HepG2 (cell line): ENCODE data around the gene ZNF546. TPM values are rescaled to one million over a fixed set of nuclear protein-coding genes. Genes with fewer than 3 reads are reported as not detected.

Experiments
- CEBPG ChIP-seq: IDR thresholded peaks from 2 replicates; pipeline ENCODE4 v1.6.1; 2016
- DMAP1 ChIP-seq: IDR thresholded peaks from 2 replicates; pipeline ENCODE4 v1.6.1; 2016
- JARID2 ChIP-seq: sonication (generic); formaldehyde crosslinking; IDR thresholded peaks from 2 replicates; pipeline ENCODE4 v1.8.1; 2023; ENCODE audit warnings: missing genetic modification reagents, inconsistent platforms; ENCODE audit not compliant: insufficient replicate concordance
- MYC ChIP-seq: sonication (generic); formaldehyde crosslinking; IDR thresholded peaks from 2 replicates; pipeline ENCODE4 v1.9.0; 2021; ENCODE audit warnings: missing genetic modification reagents, borderline replicate concordance
- SOX13 ChIP-seq, 3 experiments: fragments of 450-650 bp in 1 of 3; sonication (generic) in 1 of 3; formaldehyde crosslinking in 1 of 3; IDR thresholded peaks in 2 of 3; conservative IDR thresholded peaks in 1 of 3; 2 replicates each; pipeline versions ENCODE4 v1.5.0 to v1.6.1; 2016 to 2020; ENCODE audit warnings: antibody characterized with exemption in 1 of 3, mild to moderate bottlenecking in 1 of 3, missing compliant biosample characterization in 1 of 3, missing genetic modification reagents in 1 of 3, moderate library complexity in 1 of 3
- SOX5 ChIP-seq: IDR thresholded peaks from 2 replicates; pipeline ENCODE4 v1.6.1; 2016; ENCODE audit warnings: borderline replicate concordance
- ZMYM3 ChIP-seq: sonication (generic); formaldehyde crosslinking; IDR thresholded peaks from 2 replicates; pipeline ENCODE4 v1.5.1; 2020; ENCODE audit warnings: mild to moderate bottlenecking, missing genetic modification reagents
- ZNF17 ChIP-seq: sonication (generic); formaldehyde crosslinking; IDR thresholded peaks from 2 replicates; pipeline ENCODE4 v1.5.0; 2020; ENCODE audit warnings: mild to moderate bottlenecking, missing genetic modification reagents
- ZNF30 ChIP-seq: sonication (generic); formaldehyde crosslinking; IDR thresholded peaks from 2 replicates; pipeline ENCODE4 v1.5.0; 2020; ENCODE audit warnings: mild to moderate bottlenecking, missing genetic modification reagents
- ZNF431 ChIP-seq: sonication (generic); formaldehyde crosslinking; IDR thresholded peaks from 2 replicates; pipeline ENCODE4 v1.9.0; 2022; ENCODE audit warnings: missing genetic modification reagents, low read depth, mild to moderate bottlenecking, borderline replicate concordance
- ZNF549 ChIP-seq: sonication (generic); formaldehyde crosslinking; IDR thresholded peaks from 2 replicates; pipeline ENCODE4 v1.5.0; 2020; ENCODE audit warnings: missing genetic modification reagents
- ZNF709 ChIP-seq: sonication (generic); formaldehyde crosslinking; IDR thresholded peaks from 2 replicates; pipeline ENCODE4 v1.5.0; 2020; ENCODE audit warnings: mild to moderate bottlenecking, missing genetic modification reagents
- ZSCAN20 ChIP-seq: sonication (generic); formaldehyde crosslinking; IDR thresholded peaks from 2 replicates; pipeline ENCODE4 v1.4.0; 2020; ENCODE audit warnings: missing genetic modification reagents, mild to moderate bottlenecking, borderline replicate concordance
- polyA plus RNA-seq, 8 experiments: library from polyadenylated mRNA; depleted of rRNA in 3 of 8; stranded (reverse) in 7 of 8; unstranded in 1 of 8; fragments of >200 nt; fragmentation: Illumina TruSeq in 4 of 8; extraction: Trizol in 4 of 8; gene quantifications; 2 replicates each; pipeline versions ENCODE4 v1.2.1 to v1.2.3, GENCODE V29; 2011 to 2016; ENCODE audit warnings: low read depth in 4 of 8, missing spikeins in 1 of 8, mixed read lengths in 1 of 8; ENCODE audit not compliant: insufficient read depth in 1 of 8
- total RNA-seq, 5 experiments: library from RNA; depleted of rRNA; stranded (reverse); fragments of >200 nt; fragmentation: Illumina TruSeq; extraction: Trizol; gene quantifications; 2 replicates each; pipeline ENCODE4 v1.2.3, GENCODE V29; 2016; ENCODE audit warnings: low read depth in 1 of 5
- TF ChIP-seq, protein P1 (sequence below): sonication (generic); formaldehyde crosslinking; IDR thresholded peaks from 2 replicates; pipeline ENCODE4 v1.4.0; 2020; ENCODE audit warnings: mild to moderate bottlenecking, missing genetic modification reagents
- TF ChIP-seq, protein P2 (sequence below): sonication (generic); formaldehyde crosslinking; IDR thresholded peaks from 2 replicates; pipeline ENCODE4 v1.5.0; 2020; ENCODE audit warnings: missing genetic modification reagents, mild to moderate bottlenecking, borderline replicate concordance
- TF ChIP-seq, protein P3 (sequence below): IDR thresholded peaks from 2 replicates; pipeline ENCODE4 v1.6.1; 2018; ENCODE audit warnings: missing genetic modification reagents
- TF ChIP-seq, protein P4 (sequence below): sonication (generic); formaldehyde crosslinking; IDR thresholded peaks from 2 replicates; pipeline ENCODE4 v1.4.0; 2020; ENCODE audit warnings: missing genetic modification reagents; ENCODE audit errors: not compliant biosample characterization
- TF ChIP-seq, protein P5 (sequence below), 2 experiments: sonication (generic) in 1 of 2; formaldehyde crosslinking in 1 of 2; IDR thresholded peaks; 2 replicates each; pipeline versions ENCODE4 v1.4.0 to v1.6.1; 2018 to 2020; ENCODE audit warnings: missing genetic modification reagents in 2 of 2, borderline replicate concordance in 1 of 2, low read depth in 1 of 2, mild to moderate bottlenecking in 1 of 2, missing biosample characterization in 1 of 2
- TF ChIP-seq, protein P6 (sequence below): sonication (generic); formaldehyde crosslinking; conservative IDR thresholded peaks from 2 replicates; pipeline ENCODE4 v1.8.0; 2022; ENCODE audit warnings: low read depth, missing genetic modification reagents

ZNF546 gene
- total and polyA plus RNA-seq, 2 of the 13 experiments (the other 11 are each of a cell fraction or from before 2014, with no cell fraction given) = 2.2 to 4.1 TPM

DNA sequence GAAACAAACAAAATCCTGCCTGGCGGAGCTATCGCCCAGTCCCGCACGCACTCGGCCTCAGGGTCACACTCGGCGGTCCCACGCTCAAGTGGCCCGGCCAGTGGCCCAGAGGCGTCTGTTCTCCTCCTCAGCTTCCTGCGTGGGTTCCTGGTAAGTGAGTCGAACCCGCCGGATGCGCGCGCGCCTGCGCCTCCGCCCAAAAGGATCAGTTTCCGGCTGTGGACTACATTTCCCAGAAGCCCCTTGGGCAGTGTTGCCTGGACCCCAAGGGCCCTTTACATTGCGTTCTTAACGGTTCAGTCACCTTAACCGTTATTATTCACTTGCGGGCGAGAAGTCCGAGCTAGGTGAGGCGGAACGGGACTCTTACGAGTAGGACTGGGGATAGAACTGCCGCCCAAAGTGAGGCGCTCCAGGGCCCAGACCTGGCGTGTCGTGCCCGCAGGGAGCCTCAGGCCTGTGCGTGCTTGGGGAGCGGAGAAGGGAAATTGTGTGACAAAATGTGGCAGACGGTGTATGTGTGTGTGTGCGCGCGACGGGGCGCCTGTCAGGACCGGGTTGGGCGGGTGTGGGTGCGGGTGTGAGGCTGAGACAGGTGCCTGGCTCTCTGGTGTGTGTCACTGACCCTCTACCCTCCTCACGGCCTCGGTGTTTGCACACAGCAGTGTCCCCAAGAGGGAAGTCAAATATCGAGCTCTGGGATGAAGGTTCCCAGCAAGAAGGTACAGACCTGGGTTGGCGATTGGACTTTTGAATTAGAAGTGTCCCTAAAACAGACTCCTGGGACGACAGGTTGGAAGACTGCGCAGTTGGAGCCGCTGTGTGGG is at the start of gene ZNF546 (continued):
- TF ChIP-seq, protein P1, sequence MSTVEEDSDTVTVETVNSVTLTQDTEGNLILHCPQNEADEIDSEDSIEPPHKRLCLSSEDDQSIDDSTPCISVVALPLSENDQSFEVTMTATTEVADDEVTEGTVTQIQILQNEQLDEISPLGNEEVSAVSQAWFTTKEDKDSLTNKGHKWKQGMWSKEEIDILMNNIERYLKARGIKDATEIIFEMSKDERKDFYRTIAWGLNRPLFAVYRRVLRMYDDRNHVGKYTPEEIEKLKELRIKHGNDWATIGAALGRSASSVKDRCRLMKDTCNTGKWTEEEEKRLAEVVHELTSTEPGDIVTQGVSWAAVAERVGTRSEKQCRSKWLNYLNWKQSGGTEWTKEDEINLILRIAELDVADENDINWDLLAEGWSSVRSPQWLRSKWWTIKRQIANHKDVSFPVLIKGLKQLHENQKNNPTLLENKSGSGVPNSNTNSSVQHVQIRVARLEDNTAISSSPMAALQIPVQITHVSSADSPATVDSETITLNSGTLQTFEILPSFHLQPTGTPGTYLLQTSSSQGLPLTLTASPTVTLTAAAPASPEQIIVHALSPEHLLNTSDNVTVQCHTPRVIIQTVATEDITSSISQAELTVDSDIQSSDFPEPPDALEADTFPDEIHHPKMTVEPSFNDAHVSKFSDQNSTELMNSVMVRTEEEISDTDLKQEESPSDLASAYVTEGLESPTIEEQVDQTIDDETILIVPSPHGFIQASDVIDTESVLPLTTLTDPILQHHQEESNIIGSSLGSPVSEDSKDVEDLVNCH (CRISPR knock-in tag) = no peak; the same call in 1 of the 2 replicates
- TF ChIP-seq ZNF549 (CRISPR knock-in tag) (no peak), SOX13 (IDR thresholded peaks at IDR 0.05) (no peak), SOX13 (CRISPR knock-in tag; conservative IDR thresholded peaks at IDR 0.05 in 1 of 2, IDR thresholded peaks at IDR 0.05 in 1 of 2) (no peak), ZNF30 (CRISPR knock-in tag) (no peak), JARID2 (peak; percentile 39), ZNF709 (CRISPR knock-in tag) (0 out of 2 replicates have a peak, but pooled peaks have one; percentile 32), DMAP1 (peak; percentile 84), CEBPG (CRISPR knock-in tag) (0 out of 2 replicates have a peak, but pooled peaks have one; percentile 10), ZNF17 (CRISPR knock-in tag) (no peak), ZSCAN20 (CRISPR knock-in tag) (0 out of 2 replicates have a peak, but pooled peaks have one; percentile 47), SOX5 (peak; percentile 24; the same call in 1 of the 2 replicates), ZNF431 (CRISPR knock-in tag) (peak; percentile 15; the same call in 1 of the 2 replicates), ZMYM3 (CRISPR knock-in tag) (0 out of 2 replicates have a peak, but pooled peaks have one; percentile 14), MYC (peak; percentile 68)
- TF ChIP-seq, protein P2, sequence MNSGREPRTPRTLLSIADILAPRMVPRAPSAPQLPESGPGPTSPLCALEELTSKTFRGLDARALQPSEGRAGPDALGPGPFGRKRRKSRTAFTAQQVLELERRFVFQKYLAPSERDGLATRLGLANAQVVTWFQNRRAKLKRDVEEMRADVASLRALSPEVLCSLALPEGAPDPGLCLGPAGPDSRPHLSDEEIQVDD (CRISPR knock-in tag) = peak; percentile 89; the same call in 1 of the 2 replicates
- TF ChIP-seq, protein P3, sequence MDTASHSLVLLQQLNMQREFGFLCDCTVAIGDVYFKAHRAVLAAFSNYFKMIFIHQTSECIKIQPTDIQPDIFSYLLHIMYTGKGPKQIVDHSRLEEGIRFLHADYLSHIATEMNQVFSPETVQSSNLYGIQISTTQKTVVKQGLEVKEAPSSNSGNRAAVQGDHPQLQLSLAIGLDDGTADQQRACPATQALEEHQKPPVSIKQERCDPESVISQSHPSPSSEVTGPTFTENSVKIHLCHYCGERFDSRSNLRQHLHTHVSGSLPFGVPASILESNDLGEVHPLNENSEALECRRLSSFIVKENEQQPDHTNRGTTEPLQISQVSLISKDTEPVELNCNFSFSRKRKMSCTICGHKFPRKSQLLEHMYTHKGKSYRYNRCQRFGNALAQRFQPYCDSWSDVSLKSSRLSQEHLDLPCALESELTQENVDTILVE (CRISPR knock-in tag) = no peak
- TF ChIP-seq, protein P4, sequence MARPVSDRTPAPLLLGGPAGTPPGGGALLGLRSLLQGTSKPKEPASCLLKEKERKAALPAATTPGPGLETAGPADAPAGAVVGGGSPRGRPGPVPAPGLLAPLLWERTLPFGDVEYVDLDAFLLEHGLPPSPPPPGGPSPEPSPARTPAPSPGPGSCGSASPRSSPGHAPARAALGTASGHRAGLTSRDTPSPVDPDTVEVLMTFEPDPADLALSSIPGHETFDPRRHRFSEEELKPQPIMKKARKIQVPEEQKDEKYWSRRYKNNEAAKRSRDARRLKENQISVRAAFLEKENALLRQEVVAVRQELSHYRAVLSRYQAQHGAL = peak; percentile 28
- TF ChIP-seq, protein P5, sequence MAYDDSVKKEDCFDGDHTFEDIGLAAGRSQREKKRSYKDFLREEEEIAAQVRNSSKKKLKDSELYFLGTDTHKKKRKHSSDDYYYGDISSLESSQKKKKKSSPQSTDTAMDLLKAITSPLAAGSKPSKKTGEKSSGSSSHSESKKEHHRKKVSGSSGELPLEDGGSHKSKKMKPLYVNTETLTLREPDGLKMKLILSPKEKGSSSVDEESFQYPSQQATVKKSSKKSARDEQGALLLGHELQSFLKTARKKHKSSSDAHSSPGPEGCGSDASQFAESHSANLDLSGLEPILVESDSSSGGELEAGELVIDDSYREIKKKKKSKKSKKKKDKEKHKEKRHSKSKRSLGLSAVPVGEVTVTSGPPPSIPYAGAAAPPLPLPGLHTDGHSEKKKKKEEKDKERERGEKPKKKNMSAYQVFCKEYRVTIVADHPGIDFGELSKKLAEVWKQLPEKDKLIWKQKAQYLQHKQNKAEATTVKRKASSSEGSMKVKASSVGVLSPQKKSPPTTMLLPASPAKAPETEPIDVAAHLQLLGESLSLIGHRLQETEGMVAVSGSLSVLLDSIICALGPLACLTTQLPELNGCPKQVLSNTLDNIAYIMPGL (CRISPR knock-in tag; IDR thresholded peaks at IDR 0.05; ENCODE audit: borderline replicate concordance in 1 of 2, low read depth in 1 of 2) = peak in 1 of 2 experiments; percentile 86; a peak in 3 of 4 replicates
- TF ChIP-seq, protein P6, sequence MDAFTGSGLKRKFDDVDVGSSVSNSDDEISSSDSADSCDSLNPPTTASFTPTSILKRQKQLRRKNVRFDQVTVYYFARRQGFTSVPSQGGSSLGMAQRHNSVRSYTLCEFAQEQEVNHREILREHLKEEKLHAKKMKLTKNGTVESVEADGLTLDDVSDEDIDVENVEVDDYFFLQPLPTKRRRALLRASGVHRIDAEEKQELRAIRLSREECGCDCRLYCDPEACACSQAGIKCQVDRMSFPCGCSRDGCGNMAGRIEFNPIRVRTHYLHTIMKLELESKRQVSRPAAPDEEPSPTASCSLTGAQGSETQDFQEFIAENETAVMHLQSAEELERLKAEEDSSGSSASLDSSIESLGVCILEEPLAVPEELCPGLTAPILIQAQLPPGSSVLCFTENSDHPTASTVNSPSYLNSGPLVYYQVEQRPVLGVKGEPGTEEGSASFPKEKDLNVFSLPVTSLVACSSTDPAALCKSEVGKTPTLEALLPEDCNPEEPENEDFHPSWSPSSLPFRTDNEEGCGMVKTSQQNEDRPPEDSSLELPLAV (CRISPR knock-in tag) = no peak
